ENCODE results near the gene TAMALIN. TPM values are rescaled to one million over a fixed set of nuclear protein-coding genes. Genes with fewer than 3 reads are reported as not detected.

Gene TAMALIN
- total RNA-seq, 1 experiment from 2014 or later = not detected

DNA sequence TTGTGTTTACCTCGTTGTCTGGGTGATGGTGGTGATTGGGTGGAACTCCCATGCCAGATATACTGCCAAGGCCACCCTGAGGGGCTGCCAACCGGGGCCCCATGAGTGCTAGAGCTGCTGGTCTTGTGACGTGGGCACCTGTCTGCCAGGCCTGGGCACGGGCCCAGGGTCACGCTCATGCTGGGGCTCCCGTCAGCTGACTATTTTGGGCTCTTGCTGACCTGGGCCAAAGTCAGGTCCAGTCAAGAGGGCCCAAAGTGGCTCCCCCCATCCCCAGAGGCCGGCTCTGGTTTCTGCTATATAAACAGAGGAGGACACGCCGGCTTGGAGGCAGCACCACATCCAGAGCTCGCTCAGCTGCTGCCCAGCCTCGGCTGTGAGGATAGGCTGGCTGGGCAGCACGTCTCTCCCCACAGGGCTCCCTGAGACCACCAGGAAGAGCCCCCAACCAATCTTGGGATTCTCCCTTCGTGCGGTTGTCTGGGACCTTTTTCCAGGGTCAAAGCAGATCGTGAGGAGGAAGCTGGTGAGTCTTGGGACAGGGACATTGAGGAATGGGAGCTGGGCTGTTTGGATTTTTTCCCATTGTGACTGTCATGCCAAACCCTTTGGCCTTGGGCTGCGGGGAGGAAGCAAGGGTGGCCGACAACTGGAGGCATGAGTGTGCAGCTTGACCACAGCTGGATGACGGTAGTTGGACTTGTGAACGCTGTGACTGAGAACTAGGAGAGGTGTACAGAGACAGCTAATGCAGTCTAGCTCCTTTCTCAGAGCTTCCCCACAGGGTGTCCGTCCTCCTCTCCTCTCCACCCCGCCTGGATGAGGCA lies 36.9 kb downstream of the TAMALIN start:
- H3K4me1 Mint-ChIP-seq (ENCODE audit: low read depth, unreplicated experiment) = no peaks in the 10 kb centered on the region
- DNase-seq = no peak
- TF ChIP-seq CTCF (IDR thresholded peaks at IDR 0.05; ENCODE audit: unreplicated experiment) = no peak

GRCh38 chr12:52044292-52044983 lies 37.7 kb downstream of the TAMALIN start:
- H3K27me3 Mint-ChIP-seq (ENCODE audit: unreplicated experiment) = no peaks in the 10 kb centered on the region
- no peak for TF ChIP-seq CTCF (IDR thresholded peaks at IDR 0.05; ENCODE audit: unreplicated experiment)
- H3K4me1 Mint-ChIP-seq (ENCODE audit: low read depth, unreplicated experiment) = peaks cover 6% of the 10 kb centered on the region
- no TSS peak for BruUV-seq (replicated peaks)
- no peaks in the 10 kb centered on the region for H3K9me3 Mint-ChIP-seq (ENCODE audit: low read depth, unreplicated experiment)
- H3K36me3 Mint-ChIP-seq (ENCODE audit: insufficient read depth, unreplicated experiment) = peaks cover 23% of the 10 kb centered on the region
- DNase-seq = no peak
- intact Hi-C loops (cut with micrococcal nuclease; ENCODE audit: unreplicated experiment) = no loop called here
- H3K4me3 Mint-ChIP-seq (ENCODE audit: low read depth, unreplicated experiment) = no peak overlapping the region
- CTCF ChIA-PET = interaction anchor here (1.3 kb wide), 1 partner anchor 19 kb away, joined by 3 read pairs; no protein-coding TSS in a partner anchor
- no peak overlapping the region for H3K27ac Mint-ChIP-seq (ENCODE audit: unreplicated experiment)

More for the DNA sequence above, 36.9 kb downstream of the TAMALIN start:
- Mint-ChIP-seq H3K27ac (ENCODE audit: unreplicated experiment) (no peak overlapping the region), H3K9me3 (ENCODE audit: low read depth, unreplicated experiment) (no peaks in the 10 kb centered on the region), H3K4me3 (ENCODE audit: low read depth, unreplicated experiment) (no peak overlapping the region), H3K27me3 (ENCODE audit: unreplicated experiment) (no peaks in the 10 kb centered on the region), H3K36me3 (ENCODE audit: insufficient read depth, unreplicated experiment) (peaks cover 22% of the 10 kb centered on the region)
- CTCF ChIA-PET = interaction anchor here (1.3 kb wide), 1 partner anchor 18 kb away, joined by 3 read pairs; no protein-coding TSS in a partner anchor
- BruUV-seq (replicated peaks) = no TSS peak
- intact Hi-C loops (cut with micrococcal nuclease; ENCODE audit: unreplicated experiment) = no loop called here

- Mint-ChIP-seq H3K27me3 (ENCODE audit: unreplicated experiment) (no peaks in the 10 kb centered on the region), H3K27ac (ENCODE audit: unreplicated experiment) (no peak overlapping the region), H3K9me3 (ENCODE audit: low read depth, unreplicated experiment) (no peaks in the 10 kb centered on the region), H3K36me3 (ENCODE audit: insufficient read depth, unreplicated experiment) (peaks cover 28% of the 10 kb centered on the region), H3K4me1 (ENCODE audit: low read depth, unreplicated experiment) (peaks cover 12% of the 10 kb centered on the region), H3K4me3 (ENCODE audit: low read depth, unreplicated experiment) (no peak overlapping the region)
- no peak for DNase-seq
- BruUV-seq (replicated peaks) = no TSS peak
- TF ChIP-seq CTCF (IDR thresholded peaks at IDR 0.05; ENCODE audit: unreplicated experiment) = no peak
- CTCF ChIA-PET = interaction anchor here (1.0 kb wide), 1 partner anchor 21 kb away, joined by 4 read pairs; no protein-coding TSS in a partner anchor
- intact Hi-C loops (cut with micrococcal nuclease; ENCODE audit: unreplicated experiment) = no loop called here
These were observed 39.1 kb downstream of the TAMALIN start for GRCh38 chr12:52045794-52046199.

DNA sequence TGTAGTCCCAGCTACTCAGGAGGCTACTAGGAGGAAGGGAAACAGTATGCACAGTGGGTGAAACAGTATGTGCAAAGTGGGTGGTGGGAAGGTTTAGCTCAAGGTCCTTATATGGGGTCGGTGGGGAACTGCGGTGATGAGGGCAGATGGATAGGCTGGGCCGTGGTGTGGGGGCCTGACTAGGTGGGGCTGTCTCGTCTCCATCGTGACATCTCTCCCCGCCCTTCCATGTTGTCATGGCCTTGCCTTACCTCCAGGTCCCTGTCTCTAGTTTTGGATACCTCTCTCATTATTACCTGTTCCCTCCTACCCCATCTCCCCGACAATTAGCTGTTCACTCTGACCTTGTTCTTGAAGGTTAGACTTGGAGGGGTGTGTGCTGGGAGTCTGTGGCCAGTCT lies 40.1 kb downstream of the TAMALIN start:
- no peaks in the 10 kb centered on the region for H3K27me3 Mint-ChIP-seq (ENCODE audit: unreplicated experiment)

More for the DNA sequence above, 40.1 kb downstream of the TAMALIN start:
- intact Hi-C loops (cut with micrococcal nuclease; ENCODE audit: unreplicated experiment) = no loop called here
- no peak overlapping the region for H3K27ac Mint-ChIP-seq (ENCODE audit: unreplicated experiment)
- no TSS peak for BruUV-seq (replicated peaks)
- no peak for TF ChIP-seq CTCF (IDR thresholded peaks at IDR 0.05; ENCODE audit: unreplicated experiment)
- H3K4me1 Mint-ChIP-seq (ENCODE audit: low read depth, unreplicated experiment) = peaks cover 15% of the 10 kb centered on the region
- H3K9me3 Mint-ChIP-seq (ENCODE audit: low read depth, unreplicated experiment) = no peaks in the 10 kb centered on the region
- no peak for DNase-seq
- H3K4me3 Mint-ChIP-seq (ENCODE audit: low read depth, unreplicated experiment) = no peak overlapping the region
- CTCF ChIA-PET = no interaction called here
- peaks cover 38% of the 10 kb centered on the region for H3K36me3 Mint-ChIP-seq (ENCODE audit: insufficient read depth, unreplicated experiment)
